GM12878 (cell line): Measurements from ENCODE around the gene CSF1. TPM values are rescaled to one million over a fixed set of nuclear protein-coding genes. Genes with fewer than 3 reads are reported as not detected.

Source experiments
- ATAC-seq: fragments of 200-7000 bp; cut with Tn5 transposase; 3 replicates; pipeline ENCODE4 v1.9.1; 2020; ENCODE audit warnings: mild to moderate bottlenecking, moderate library complexity
- BruUV-seq: library from RNA; stranded (reverse); fragments of 400-500 nt; replicated peaks from 2 replicates; lab custom pipeline; 2021; lab: Mats Ljungman, UMichigan
- CTCF ChIA-PET: fragments of 300-600 bp; sonication (Branson Sonifier 250); formaldehyde crosslinking; extraction: SDS; loops from one replicate; lab custom pipeline; 2021; ENCODE audit warnings: inconsistent platforms; lab: Yijun Ruan, JAX
- POLR2A ChIA-PET: fragments of 350-600 bp; formaldehyde crosslinking; extraction: SDS; loops from one replicate; lab custom pipeline; 2021; ENCODE audit warnings: inconsistent platforms; lab: Charles Lee
- RAD21 ChIA-PET: fragments of 300-600 bp; sonication (Branson Sonifier 250); formaldehyde crosslinking; loops from one replicate; lab custom pipeline; 2023; ENCODE audit warnings: antibody characterized with exemption; ENCODE audit not compliant: unreplicated experiment; lab: Charles Lee
- SMC1A ChIA-PET: fragments of 300-600 bp; sonication (Branson Sonifier 250); formaldehyde crosslinking; loops from one replicate; lab custom pipeline; 2023; ENCODE audit not compliant: unreplicated experiment, uncharacterized antibody; lab: Charles Lee
- DNase-seq: peaks from one replicate; pipeline ENCODE4 v3.0.0-alpha.2; 2011; ENCODE audit warnings: low read depth, low spot score
- FAIRE-seq: peaks from 3 replicates; lab custom pipeline; 2011; peaks lifted over from hg19 to GRCh38; lab: Jason Lieb, UNC
- H2AFZ ChIP-seq: 2 replicates; pipeline ENCODE4 v1.6.0; 2011; ENCODE audit warnings: low read depth, low read length, control low read depth; ENCODE audit not compliant: control insufficient read depth
- H3K27ac ChIP-seq: 2 replicates; pipeline ENCODE4 v1.5.1; 2011; ENCODE audit warnings: control low read depth; ENCODE audit not compliant: control insufficient read depth, insufficient read depth
- H3K27me3 ChIP-seq, 2 experiments: replicated peaks in 1 of 2; 2 replicates each; pipeline versions ENCODE4 v1.6.0 to v1.6.1; 2011; ENCODE audit warnings: low read length in 1 of 2; ENCODE audit not compliant: control insufficient read depth in 2 of 2, insufficient read depth in 2 of 2
- H3K36me3 ChIP-seq, 2 experiments: 2 replicates each; pipeline ENCODE4 v1.5.1; 2011; ENCODE audit warnings: low read length in 1 of 2; ENCODE audit not compliant: control insufficient read depth in 2 of 2, insufficient read depth in 2 of 2
- H3K4me1 ChIP-seq: 2 replicates; pipeline ENCODE4 v1.6.1; 2011; ENCODE audit warnings: mild to moderate bottlenecking, low read length, moderate library complexity, mixed read lengths; ENCODE audit not compliant: control insufficient read depth, insufficient read depth
- H3K4me2 ChIP-seq: 2 replicates; pipeline ENCODE4 v1.6.0; 2011; ENCODE audit warnings: control low read depth; ENCODE audit not compliant: control insufficient read depth, insufficient read depth
- H3K4me3 ChIP-seq: fragments of 200-600 bp; sonication (generic); 2 replicates; pipeline ENCODE4 v1.5.1; 2016
- H3K79me2 ChIP-seq: 2 replicates; pipeline ENCODE4 v1.6.0; 2011; ENCODE audit warnings: low read length; ENCODE audit not compliant: control insufficient read depth, insufficient read depth
- H3K9ac ChIP-seq: 2 replicates; pipeline ENCODE4 v1.8.0; 2011; ENCODE audit warnings: low read length, control low read depth, mixed read lengths; ENCODE audit not compliant: control insufficient read depth, insufficient read depth
- H3K9me3 ChIP-seq: replicated peaks from 3 replicates; pipeline ENCODE4 v1.5.1; 2011; ENCODE audit warnings: mild to moderate bottlenecking, low read length; ENCODE audit not compliant: control insufficient read depth, insufficient read depth
- H4K20me1 ChIP-seq: 2 replicates; pipeline ENCODE4 v1.6.0; 2011; ENCODE audit not compliant: control insufficient read depth, insufficient read depth
- ATF7 ChIP-seq: fragments of 450-650 bp; IDR thresholded peaks from 2 replicates; pipeline ENCODE4 v1.6.1; 2016; ENCODE audit warnings: low read depth, mild to moderate bottlenecking
- CBX3 ChIP-seq: fragments of 200-600 bp; sonication (generic); IDR thresholded peaks from 2 replicates; pipeline ENCODE4 v1.6.1; 2016; ENCODE audit warnings: low read depth, borderline replicate concordance
- CREB1 ChIP-seq: IDR thresholded peaks from 2 replicates; pipeline ENCODE4 v1.6.1; 2012; ENCODE audit warnings: low read depth, mild to moderate bottlenecking, inconsistent platforms
- ESRRA ChIP-seq: IDR thresholded peaks from 2 replicates; pipeline ENCODE4 v1.6.1; 2012; ENCODE audit warnings: mild to moderate bottlenecking, low read length, improper control_type of control experiment
- IRF4 ChIP-seq: IDR thresholded peaks from 2 replicates; pipeline ENCODE4 v1.6.1; 2011; ENCODE audit warnings: low read depth, low read length
- MYC ChIP-seq: IDR thresholded peaks from 2 replicates; pipeline ENCODE4 v1.6.1; 2011; ENCODE audit warnings: mild to moderate bottlenecking, low read length, moderate library complexity, inconsistent platforms; ENCODE audit not compliant: insufficient read depth, insufficient replicate concordance, insufficient read length, severe bottlenecking
- YBX1 ChIP-seq: fragments of 450-650 bp; IDR thresholded peaks from 2 replicates; pipeline ENCODE4 v1.6.1; 2016; ENCODE audit warnings: antibody characterized with exemption
- WGBS: methylation state at CpG from one replicate; pipeline ENCODE4 v1.1.6; 2016; ENCODE audit warnings: low lambda C conversion rate; ENCODE audit not compliant: insufficient replicate concordance, insufficient coverage; ENCODE audit errors: missing lambda C conversion rate; 5-methylcytosine and 5-hydroxymethylcytosine counted together
- in situ Hi-C: fragments of 300-500 bp; cut with MboI; formaldehyde crosslinking; loops from 9 replicates; pipeline ENCODE4 v1.14.3; 2018; ENCODE audit warnings: mixed read lengths
- intact Hi-C: fragments of 100-400 bp; cut with micrococcal nuclease; formaldehyde crosslinking; loops from one replicate; pipeline ENCODE4 v1.14.2; 2022; ENCODE audit not compliant: unreplicated experiment
- polyA plus RNA-seq, 11 experiments: library from polyadenylated mRNA; depleted of rRNA in 4 of 11; unstranded in 6 of 11; stranded (reverse) in 5 of 11; fragments of >200 nt; fragmentation: Nextera tagmentation in 4 of 11; fragmentation: Illumina TruSeq in 1 of 11; extraction: Ambion mirVana in 4 of 11; extraction: Trizol in 1 of 11; gene quantifications; 1 replicate in 1 of 11; 2 replicates in 10 of 11; pipeline versions ENCODE4 v1.2.1 to v1.2.3, GENCODE V29; 2011 to 2016; ENCODE audit warnings: inconsistent platforms in 2 of 11, missing spikeins in 2 of 11, low read depth in 1 of 11
- total RNA-seq, 4 experiments: library from RNA; depleted of rRNA in 3 of 4; stranded (reverse); fragments of >200 nt in 3 of 4; fragmentation: Illumina TruSeq in 1 of 4; extraction: Trizol in 1 of 4; gene quantifications; 2 replicates each; pipeline versions ENCODE4 v1.2.1 to v1.2.3, GENCODE V29; 2013 to 2021

CSF1 gene
- total and polyA plus RNA-seq, 10 of the 15 experiments (the other 5 are each of a cell fraction or from before 2014, with no cell fraction given) = 1.2 to 32.4 (median 13.0) TPM

GRCh38 chr1:109901524-109902145, 9.0 kb upstream of the CSF1 start:
- Histone ChIP-seq H3K27ac (no peak overlapping the region), H3K4me1 (peaks cover 13% of the 10 kb centered on the region), H3K4me2 (no peak overlapping the region), H3K27me3 (no peaks in the 10 kb centered on the region), H3K4me3 (no peak overlapping the region), H4K20me1 (no peaks in the 10 kb centered on the region), H3K9me3 (no peaks in the 10 kb centered on the region)
- SMC1A ChIA-PET = interaction anchor here (1.0 kb wide), 1 partner anchor 8 kb away, joined by 4 read pairs; no protein-coding TSS in a partner anchor
- 45% methylated on average over 4 of the region's 4 CpGs for WGBS
- intact Hi-C loops = no loop called here
- ATAC-seq = no peak
- no TSS peak for BruUV-seq
- 0 out of 2 replicates have a peak, but pooled peaks have one; percentile 13 for TF ChIP-seq CREB1
- peak; percentile 43; the same call in 1 of the 2 replicates for TF ChIP-seq ATF7
- no peak for TF ChIP-seq ESRRA
- TF ChIP-seq, all 136 proteins: peak for 2
- ChIA-PET POLR2A (interaction anchor here (1.3 kb wide), 1 partner anchor 17 kb away, joined by 3 read pairs; no protein-coding TSS in a partner anchor), CTCF (interaction anchor here (1.0 to 5.9 kb wide), 2 partner anchors 49 to 83 kb away, joined by 3 to 30 read pairs; partner anchors contain the start of gene AHCYL1), RAD21 (no interaction called here)
- H2AFZ ChIP-seq = no peak overlapping the region
- FAIRE-seq = no peak
- in situ Hi-C loops = no loop called here
- no peak for DNase-seq
- no peaks in the 10 kb centered on the region for H3K36me3 ChIP-seq
- no peak overlapping the region for H3K9ac ChIP-seq
- H3K79me2 ChIP-seq = no peaks in the 10 kb centered on the region

DNA sequence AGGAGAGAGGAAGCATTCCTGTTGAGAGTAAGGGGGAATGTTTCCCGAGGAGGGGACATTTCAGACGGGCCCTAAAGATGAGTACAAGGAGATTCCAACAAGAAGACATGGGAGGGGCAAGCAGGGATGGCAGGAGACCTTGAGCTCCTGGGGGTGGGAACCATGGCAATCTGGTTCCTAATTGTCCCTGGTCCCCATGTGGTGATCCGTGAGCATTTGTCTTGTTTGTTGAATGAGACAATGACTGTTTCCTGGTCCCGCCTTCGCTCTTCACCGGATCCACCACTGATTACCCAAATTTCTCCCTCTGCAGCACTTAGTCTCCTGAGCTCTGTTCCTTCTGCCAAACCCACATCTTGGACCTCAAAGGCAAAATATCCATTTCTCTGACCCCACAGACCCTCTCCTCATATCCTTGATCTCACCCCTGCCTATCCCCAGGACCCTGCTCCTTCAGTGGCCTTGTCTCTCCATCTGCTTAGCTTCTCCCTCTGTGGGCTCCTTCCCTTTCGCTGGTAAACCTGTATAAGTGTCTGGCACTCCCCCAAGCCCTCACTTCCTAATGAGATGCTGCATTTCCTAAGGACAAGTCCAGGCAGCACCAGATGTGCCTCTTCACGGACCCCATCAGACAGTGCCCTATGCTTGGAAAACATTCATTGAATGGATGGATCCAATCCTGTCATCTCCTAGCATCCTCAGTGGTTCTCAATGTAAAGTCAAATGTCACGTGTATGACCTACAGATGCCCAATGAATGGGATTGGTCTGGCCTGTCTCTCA, 8.3 kb upstream of the CSF1 start:
- in situ Hi-C loops (no loop called here), intact Hi-C loops (no loop called here)
- Histone ChIP-seq H3K27ac (no peak overlapping the region), H2AFZ (no peak overlapping the region), H3K79me2 (no peaks in the 10 kb centered on the region), H3K4me1 (peaks cover 16% of the 10 kb centered on the region), H3K4me3 (no peak overlapping the region), H3K9me3 (no peaks in the 10 kb centered on the region), H3K4me2 (no peak overlapping the region), H3K36me3 (no peaks in the 10 kb centered on the region), H3K9ac (no peak overlapping the region), H3K27me3 (no peaks in the 10 kb centered on the region), H4K20me1 (no peaks in the 10 kb centered on the region)
- TF ChIP-seq YBX1 (no peak), CBX3 (no peak), IRF4 (no peak), MYC (no peak)
- FAIRE-seq = no peak
- CTCF ChIA-PET = interaction anchor here (1.0 to 5.9 kb wide), 4 partner anchors 22 to 263 kb away, joined by 3 to 30 read pairs (median 4); partner anchors contain the start of gene AHCYL1
- SMC1A ChIA-PET = interaction anchor here (1.0 kb wide), 1 partner anchor 9 kb away, joined by 4 read pairs; no protein-coding TSS in a partner anchor
- no peak for ATAC-seq
- RAD21 ChIA-PET = no interaction called here
- DNase-seq = no peak
- BruUV-seq = no TSS peak
- POLR2A ChIA-PET = interaction anchor here (1.0 to 1.4 kb wide), 3 partner anchors 14 to 18 kb away, joined by 3 read pairs; no protein-coding TSS in a partner anchor
- 64% methylated on average over 8 of the region's 9 CpGs for WGBS
